NCI-H446 treated with DMSO at 0.1 percent for 48 hours (cell line): ENCODE measurements around the gene RBFOX1.

ENCODE experiments used
- DNase-seq: peaks from one replicate; lab custom pipeline; 2025; lab: John Stamatoyannopoulos, UW

The RBFOX1 gene

DNA sequence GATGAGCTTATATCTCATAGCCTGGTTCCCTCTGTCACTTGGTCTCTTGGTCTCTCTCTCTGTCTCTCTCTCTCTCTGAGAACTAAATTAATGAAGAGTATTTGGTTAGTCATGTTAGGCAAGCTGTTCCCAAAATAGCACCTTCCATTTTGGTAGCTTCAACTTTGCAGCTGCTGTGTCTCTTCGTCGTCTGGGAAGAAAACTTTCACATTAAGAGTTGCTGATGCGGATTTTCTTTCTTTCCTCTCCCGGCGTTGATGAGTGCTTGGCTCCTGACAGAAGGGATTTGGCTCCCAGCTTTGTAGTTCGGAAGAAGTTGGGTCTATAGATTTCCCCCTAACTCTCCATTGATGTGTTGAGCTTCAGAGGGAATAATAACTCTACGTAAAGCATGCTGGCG, at the start of gene RBFOX1:
RBFOX1 (plus strand) TSS at position 235 of the 400 bp plus-strand sequence.
- no peak for DNase-seq

DNA sequence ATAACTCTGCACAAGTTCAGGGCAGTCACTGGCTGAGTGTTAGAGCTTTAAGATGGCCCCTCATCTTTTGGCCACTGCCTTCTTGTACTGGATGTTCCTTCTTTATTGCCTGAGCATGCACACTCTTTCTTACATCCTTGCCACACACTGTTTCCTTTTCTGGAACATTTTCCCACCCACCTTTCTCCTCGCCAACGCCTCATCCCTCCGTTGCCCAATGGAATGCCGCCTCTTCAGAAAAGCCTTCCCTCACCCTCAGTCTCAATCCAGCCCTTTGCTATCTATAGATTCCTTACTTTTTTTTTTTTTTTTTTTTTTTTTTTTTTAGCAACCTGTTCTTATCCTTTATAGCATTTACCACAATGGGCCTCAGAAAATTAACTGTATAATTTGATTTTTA, 47.9 kb upstream of the RBFOX1 start:
- no peak for DNase-seq

DNA sequence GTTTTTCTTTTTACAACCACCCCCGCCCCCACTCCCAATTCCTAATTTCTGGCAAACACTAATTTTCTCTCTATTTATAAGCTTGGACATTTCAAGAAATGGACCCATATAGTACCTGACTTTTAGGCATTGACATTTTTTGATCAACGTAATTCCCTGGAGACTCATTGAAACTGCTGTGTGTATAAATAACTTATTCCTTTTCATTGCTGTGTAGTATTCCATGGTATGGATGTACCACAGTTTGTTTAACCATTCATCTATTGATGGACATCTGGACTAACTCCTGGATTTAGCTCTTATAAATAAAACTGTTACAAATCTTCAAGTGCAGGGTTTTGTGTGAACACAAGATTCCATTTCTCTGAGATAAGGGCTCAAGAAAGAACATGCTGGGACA, 47.1 kb upstream of the RBFOX1 start:
- no peak for DNase-seq

DNA sequence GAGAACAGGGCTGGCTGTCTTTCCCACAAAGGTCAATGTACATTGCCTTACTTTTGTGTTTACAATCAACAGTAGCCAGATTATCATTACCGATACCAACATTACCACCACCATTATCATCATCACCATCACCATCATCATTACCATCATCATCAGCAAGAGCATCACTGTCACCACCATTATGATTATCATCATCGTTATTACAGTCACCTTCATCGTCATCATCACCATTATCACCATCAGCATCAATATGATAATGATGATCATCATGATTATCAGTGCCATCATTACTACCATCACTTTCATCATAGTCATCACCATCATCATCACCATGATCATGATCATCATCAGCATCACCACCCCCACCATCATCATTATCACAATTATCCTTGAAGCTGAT, 43.3 kb upstream of the RBFOX1 start:
- DNase-seq = no peak

DNA sequence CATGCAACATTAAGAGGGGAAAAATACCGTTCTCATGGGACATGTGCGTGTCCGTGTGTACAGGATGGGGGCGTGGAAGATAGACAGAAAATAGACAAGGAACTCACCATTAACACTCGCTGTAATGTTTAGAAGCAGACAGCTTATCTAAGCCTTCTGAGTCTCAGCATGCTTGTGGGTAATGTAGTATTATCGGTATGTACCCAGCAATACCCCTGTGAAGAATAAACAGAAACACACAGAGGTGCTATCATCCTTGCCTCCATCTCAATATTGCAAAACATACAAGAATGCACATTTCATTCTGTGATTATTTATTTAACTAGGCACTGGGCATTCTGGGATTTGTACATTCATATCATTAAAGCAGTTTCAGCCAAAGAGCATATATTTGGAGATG, 42.0 kb upstream of the RBFOX1 start:
- no peak for DNase-seq

DNA sequence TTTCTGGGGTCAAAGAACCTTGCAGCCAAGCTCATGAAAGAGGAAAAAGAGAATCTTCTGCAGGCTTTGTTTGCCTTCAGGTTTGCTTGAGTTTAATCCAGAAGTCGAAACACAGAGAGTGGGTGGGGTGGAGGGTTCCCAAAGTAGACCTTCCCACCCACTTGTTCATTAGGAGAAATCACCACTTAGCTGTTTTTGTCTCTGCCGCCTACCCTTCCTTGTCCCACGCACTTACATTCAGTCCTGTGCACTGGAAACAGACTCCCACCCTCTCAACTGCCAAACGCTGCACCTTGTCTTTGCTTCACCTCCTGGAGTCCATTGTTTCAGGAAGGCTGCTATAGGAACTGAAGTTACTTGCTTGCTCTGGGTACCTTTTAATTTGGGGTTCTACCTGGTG, 38.6 kb upstream of the RBFOX1 start:
- DNase-seq = no peak

DNA sequence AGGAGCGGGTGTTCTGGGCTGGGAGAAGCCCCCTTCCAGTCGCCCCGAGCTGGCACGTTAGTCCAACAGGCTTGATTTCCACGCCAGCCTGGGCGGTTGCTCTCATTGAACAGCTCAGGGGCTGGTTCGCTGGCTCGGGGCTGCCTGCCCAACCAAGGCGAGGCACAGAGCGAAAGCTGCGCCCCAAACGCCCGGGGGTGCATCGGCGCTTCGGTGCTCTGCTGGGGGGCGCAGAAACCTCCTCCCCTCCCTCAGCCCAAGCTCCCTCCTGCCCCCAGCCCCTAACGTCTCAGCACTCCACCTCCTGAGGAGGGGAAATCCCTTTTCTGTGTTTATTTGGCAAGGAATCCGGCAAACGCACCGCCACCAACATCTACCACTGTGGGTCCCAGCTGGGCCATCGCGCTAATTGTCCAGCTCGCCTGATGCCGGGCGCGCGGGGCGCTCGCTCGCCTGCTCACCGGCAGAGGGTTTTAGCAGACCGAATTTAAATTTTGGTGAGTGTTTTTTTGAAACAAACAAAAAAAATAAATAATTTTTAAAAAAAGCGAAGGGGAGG, 29.5 kb upstream of the RBFOX1 start:
- no peak for DNase-seq

DNA sequence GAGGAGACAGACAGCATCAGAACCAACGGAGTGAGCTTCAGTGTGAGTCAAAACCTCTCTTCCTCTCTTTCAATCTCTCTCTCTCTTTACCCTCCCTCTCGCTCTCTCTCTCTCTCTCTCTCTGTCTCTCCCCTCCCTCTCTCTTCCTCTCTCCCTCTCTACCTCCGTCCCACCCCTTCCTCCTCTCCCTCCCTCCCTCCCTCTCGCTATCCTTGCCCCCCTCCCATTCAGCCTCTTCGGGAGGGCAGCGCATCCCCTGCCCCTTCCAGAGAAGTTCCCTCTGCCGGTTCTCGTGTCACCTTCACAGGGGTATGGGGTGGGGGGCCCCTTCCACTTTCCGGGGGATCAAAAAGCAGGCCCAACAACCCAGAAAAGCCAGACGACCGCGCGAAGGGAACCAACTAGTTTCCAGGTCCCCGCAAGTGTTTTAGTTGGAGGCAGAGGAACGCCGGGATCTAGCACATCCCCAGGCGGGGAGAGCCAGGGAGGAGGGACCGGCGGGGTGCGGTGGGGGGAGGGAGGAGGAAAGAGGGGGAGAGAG, 28.9 kb upstream of the RBFOX1 start:
- DNase-seq = no peak

DNA sequence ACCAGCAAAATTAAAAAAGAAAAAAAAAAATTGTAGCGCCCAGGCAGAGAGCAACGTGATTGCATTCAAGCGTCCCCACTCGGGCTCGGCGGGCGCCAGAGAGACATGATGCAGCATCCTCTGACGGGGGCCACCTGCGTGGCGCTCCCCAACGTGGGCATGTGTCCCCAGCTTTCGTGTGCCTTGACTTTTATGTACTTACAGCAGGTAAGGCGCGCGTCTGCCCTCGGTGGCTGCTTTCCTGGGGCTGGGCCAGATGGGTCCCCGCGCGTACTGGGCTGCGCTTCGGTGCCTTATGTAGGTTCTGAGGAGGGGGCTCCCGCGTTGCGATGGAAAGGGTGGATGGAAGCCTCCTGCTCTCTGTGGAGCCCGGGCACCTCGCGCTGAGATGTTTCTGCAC, 28.4 kb upstream of the RBFOX1 start:
- DNase-seq = no peak

DNA sequence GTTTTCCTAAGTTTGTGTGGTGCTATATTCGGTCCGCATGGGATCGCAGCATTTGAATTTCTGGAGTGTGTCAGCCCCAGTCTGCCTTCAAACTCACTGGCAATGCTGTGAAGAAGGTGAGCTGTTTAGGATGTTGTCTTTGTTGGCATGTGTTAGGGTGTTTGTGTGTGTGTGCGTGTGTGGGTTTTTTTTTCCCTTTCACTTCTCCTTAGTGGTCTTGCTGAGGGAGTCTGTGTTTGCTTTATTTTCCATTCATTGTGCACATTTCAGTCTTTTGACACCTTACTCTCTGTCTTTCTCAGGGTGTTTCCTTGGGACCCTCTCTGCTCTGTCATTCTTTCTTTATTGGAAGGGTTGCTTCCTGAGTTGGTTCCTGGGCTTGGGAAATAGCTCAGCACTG, 27.7 kb upstream of the RBFOX1 start:
- no peak for DNase-seq

DNA sequence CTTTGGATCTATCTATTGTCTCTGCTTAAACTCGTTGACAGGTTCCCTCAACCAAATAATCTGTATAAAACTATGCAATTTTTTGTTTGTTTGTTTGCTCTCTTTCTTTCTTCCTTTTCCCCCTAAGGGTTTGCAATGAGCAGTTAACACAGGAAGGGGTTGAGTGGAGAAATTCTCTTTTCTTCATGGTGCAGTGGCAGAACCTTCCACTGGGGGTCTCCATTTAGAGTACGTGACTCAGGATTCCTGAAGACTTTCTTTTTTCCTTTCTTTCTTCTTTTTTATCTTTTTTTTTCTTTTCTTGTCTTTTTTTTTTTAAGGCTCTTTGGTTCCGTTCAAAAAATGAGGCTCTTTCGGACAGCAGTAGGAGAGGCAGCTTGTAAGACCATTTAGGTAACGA, 19.5 kb upstream of the RBFOX1 start:
- no peak for DNase-seq

DNA sequence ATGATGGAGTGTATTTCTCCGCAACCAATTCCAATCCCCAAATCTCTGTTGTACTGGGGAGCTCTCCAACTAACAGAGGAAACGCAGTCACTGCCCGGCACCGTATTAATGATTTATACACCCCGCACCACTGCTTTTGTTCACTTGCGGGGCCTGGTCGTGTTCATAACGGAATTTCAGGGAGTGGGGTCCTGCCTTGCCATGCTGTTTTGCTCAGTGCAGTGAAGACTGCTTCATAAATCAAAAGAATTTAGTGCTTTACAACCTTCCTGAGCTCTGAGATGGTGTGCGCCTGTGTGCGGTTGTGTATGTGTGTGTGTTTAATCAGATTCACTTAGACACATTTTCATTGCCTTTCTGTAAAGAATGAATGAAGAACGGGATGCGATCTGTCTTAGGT, 18.5 kb upstream of the RBFOX1 start:
- DNase-seq = no peak

DNA sequence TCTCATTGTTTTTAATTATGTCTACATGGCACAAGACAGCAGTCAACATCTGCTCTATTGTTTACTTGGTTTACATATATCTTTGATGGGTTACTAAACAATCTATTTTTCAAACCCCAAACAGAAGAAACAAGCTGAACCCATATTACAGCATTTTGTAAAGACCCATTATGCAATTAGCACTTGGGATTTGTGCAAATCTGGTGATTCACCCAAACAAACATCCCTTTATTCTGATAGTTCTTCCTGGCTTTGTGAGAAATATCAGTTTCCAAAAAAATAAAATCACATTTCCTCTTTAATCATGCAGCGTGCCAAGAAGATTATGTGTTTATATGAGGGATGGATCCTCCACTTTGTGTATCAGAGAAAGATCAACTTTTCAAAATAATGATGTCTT, 16.8 kb upstream of the RBFOX1 start:
- DNase-seq = no peak

DNA sequence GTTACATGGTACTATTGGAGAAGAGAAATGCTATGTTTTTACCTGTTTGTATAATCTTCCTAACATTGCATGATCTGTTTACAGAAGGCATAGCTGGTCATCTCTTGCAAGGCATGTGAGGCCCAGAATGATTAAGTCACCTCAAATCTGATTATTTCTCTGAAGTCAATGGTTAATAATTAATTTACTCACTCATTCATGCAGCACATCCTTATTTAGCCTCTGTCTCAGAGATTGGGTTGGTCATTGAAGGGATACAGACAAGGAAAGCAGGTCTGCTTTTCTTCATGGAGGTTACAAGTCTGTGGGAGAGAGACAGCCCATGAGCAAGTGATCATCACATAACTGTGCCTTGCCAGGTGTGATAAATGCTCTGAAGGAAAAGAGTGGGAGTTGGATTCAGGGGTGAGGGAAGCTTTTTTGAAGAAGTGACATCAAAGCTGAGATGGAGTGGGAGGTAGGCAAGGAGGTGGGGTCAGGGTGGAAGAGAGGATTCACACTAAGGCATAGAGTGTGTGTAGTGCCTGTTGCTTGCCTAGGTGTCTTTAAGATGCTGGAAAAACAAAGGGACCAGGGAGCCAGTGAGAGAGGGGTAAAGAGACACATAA, 16.3 kb upstream of the RBFOX1 start:
- DNase-seq = no peak

DNA sequence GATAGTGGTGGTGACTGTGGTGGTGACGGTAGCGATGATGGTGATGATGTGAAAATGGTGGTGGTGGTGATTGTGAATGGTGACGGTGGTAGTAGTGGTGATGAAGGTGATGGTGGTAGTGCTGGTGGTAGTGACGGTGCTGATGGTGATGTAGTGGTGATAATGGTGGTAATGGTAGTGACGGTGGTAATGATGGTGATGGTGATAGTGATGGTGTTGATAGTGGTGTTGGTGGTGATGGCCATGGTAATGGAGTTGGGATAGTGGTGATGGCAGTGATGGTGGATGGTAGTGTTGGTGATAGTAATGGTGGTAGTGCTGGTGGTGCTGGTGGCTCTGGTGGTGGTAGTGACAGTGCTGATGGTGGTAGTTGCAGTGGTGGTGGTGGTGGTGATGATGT, 14.7 kb upstream of the RBFOX1 start:
- DNase-seq = no peak

DNA sequence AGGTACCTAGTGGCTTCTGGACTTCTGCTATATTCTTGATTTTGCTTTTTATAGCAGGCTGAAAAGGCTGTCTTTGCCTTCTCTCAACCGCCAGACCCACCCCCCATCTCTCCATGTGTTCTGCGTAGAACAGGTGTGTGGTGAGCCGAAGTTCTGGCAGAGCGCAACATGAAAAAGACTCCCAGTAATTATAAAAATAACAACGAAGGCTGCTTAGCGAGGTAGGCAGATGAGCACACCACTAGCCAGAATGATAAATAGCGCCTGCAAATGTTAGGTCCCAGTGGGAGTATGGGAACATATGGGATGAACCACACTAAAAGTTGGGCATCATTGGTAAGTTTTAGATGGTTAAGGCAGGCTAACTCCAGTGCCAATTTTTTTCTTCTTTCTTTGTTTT, 14.0 kb upstream of the RBFOX1 start:
- no peak for DNase-seq

DNA sequence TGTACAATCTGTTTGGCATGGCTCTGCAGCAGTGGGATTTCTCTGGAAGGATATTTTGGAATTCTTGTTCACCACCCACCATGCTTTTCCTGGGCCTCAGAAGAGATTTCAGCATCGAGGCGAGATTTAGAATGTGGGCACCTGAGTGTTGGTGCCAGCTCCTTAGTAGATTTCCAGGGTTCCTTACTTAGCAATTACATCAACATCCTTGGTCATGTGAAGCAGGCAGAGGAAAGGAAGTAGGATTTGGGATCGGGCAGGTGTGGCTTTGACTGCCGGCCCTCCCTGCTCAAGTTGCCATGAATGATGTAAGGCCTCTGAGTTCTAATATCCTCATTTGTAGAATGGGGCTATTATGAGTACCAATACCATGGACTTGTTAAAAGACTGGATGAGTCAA, 13.1 kb upstream of the RBFOX1 start:
- no peak for DNase-seq

DNA sequence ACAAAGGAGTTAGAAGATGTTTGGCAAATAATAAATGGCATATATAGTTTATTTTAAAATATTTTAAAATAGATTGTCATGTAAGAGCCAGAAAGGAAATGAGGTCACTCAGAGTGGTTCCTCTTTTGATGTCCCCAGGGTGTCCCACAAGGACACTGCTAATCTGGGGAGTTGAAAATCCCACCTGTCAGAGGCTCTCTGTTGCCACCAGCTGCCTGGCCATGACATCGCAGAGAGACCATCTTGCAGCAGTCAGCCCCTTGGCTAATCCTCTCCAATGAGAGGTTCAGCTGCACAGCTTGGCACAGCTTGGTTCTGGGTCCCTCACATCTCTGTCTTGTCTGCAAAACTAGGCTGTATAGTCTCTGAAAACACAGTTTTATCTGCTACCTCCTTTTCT, 11.0 kb upstream of the RBFOX1 start:
- DNase-seq = no peak

DNA sequence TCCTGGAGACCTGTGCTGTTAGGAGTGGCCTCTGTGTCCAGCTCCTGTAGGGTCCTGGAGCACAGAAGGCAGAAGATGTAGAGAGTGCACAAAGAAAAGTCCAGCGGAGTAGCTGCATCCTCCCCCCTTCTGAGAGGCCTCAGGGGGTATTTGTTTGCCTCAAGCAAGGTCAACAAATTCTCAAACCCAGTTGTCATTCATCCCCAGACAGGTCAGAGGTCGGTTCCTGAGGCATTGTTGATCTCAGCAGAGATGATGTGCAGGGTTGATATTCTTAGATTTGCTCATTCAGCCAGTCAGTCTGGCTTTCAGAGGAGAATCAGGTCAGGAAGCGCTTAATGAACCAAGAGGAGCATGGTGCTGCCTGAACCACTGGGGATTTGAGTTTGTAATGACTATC, 8.3 kb upstream of the RBFOX1 start:
- no peak for DNase-seq

DNA sequence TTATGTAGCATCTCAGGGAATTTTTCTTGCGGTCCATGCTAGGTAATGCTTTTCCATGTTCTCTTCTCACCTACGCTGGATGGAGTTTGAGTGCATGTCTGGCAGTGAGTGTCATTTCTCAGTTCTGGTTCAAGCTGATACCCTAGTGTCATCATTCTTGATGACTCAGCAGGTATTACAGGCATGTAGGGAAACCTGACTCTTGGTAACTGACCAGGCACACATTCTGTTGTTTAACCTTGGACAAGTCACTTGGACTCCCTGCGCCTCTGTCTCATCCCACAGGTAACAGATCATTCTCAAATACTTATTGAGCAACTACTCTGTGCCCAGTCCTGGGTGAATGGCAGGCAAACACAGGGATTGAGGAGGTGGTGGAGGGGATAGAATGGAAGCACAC, 6.8 kb upstream of the RBFOX1 start:
- DNase-seq = no peak

DNA sequence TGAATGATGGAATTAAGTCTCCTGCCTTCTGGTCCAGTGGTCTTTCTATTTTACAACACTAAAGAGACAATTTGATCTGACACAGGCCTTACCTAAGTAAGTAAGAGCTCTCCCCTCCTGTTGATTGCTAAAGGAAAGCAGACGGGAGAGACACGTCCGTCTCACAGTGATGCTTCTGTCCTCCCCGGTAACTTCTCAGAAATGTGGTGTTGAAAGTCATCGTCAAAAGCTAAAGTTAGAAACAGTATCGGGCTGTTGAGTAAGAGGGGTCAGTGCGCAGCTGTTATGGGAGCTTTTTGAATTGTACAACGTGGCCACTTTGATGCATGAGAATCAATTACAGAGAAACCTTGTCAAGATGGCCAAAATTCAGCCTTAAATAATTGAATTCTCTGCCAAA, 1.9 kb upstream of the RBFOX1 start:
- no peak for DNase-seq

DNA sequence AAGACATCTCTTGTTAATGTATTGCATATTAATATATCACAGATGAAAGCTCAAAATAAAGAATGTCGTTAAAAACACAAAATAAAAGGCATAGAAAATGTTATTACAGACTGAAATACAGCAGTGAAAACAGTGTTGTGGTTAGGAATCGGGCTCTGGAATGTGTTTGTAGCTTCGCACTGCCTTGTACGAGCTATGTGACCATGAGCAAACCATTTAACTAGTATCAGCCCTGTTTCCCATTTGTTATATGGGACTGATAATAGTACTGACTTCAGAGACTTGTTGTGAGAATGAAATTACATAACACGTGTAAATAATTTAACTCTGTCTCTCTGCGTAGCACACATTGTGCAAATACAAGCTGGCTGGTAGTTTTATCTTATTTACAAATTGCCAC, 648 bp upstream of the RBFOX1 start:
- DNase-seq = no peak

DNA sequence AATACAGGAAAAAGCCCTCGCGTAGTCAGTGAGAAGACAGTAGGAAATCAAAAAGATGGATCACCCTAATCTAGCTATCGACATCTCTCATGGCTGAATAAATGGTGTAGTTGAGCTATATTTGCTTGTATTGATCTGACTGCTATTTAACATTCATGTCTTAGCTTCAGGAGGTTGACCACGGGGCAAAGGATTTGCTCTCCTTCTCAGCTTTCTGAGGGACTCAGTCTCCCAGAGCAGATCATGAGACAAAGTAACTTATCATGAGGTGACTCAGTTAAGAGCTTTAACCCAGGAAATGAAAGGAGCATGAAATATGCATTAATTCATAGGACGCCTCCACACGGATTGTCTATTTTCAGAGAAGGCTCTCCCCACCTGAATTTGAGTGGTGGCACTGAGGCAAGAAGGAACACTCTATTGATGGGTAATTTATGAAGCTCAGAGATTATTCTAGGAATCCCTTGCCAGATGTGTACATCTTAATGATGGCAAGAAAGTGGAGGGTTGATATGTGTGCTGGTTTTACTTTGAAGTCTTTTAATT, 608 bp downstream of the RBFOX1 start:
- DNase-seq = no peak
